GM21717 (cell line): ENCODE results near the gene POU1F1.
"Not testable (repeated sequence)": the region's sequence is repeated elsewhere in the genome, so short reads cannot be mapped to it uniquely, and the experiment has no call there.

Source experiments
- ATAC-seq: cut with Tn5 transposase; IDR thresholded peaks from one replicate; pipeline ENCODE4 v1.9.1; 2021; ENCODE audit warnings: mild to moderate bottlenecking, moderate library complexity; ENCODE audit not compliant: unreplicated experiment

POU1F1 gene

GRCh38 chr3:87260270-87260669 is 16.1 kb downstream of the POU1F1 start:
- ATAC-seq, result no peak

- no peak for ATAC-seq
Observed at GRCh38 chr3:87250009-87250408, 26.4 kb downstream of the POU1F1 start.

GRCh38 chr3:87248831-87249230 is 27.6 kb downstream of the POU1F1 start:
- ATAC-seq, result no peak

GRCh38 chr3:87248231-87248630 is 28.2 kb downstream of the POU1F1 start:
- ATAC-seq, result not testable (repeated sequence)

- ATAC-seq, result no peak
Observed at GRCh38 chr3:87247430-87247773, 29.0 kb downstream of the POU1F1 start.

- no peak for ATAC-seq
Observed at GRCh38 chr3:87246662-87247429, 29.5 kb downstream of the POU1F1 start.

GRCh38 chr3:87236093-87236492 is 40.3 kb downstream of the POU1F1 start:
- no peak for ATAC-seq

- ATAC-seq, result no peak
Observed at GRCh38 chr3:87233805-87234204, 42.6 kb downstream of the POU1F1 start.

- no peak for ATAC-seq
Observed at GRCh38 chr3:87229113-87229512, 47.3 kb downstream of the POU1F1 start.

GRCh38 chr3:87228316-87228715 is 48.1 kb downstream of the POU1F1 start:
- ATAC-seq, result no peak

GRCh38 chr3:87227835-87228144 is 48.6 kb downstream of the POU1F1 start:
- peak; percentile 15 for ATAC-seq

GRCh38 chr3:87227104-87227834 is 49.1 kb downstream of the POU1F1 start, which contains the start of gene CHMP2B:
Gene CHMP2B (plus strand): TSS chr3:87227309. CDS start chr3:87227523, 214 bp downstream.
- ATAC-seq, result peak; percentile 98

- no peak for ATAC-seq
Observed at GRCh38 chr3:87225659-87226058, 50.7 kb downstream of the POU1F1 start.

- ATAC-seq, result no peak
Observed at GRCh38 chr3:87219611-87220010, 56.8 kb downstream of the POU1F1 start.

- no peak for ATAC-seq
Observed at GRCh38 chr3:87218560-87218959, 57.8 kb downstream of the POU1F1 start.
